ENCODE results near the gene DNASE1. TPM values are rescaled to one million over a fixed set of nuclear protein-coding genes. Genes with fewer than 3 reads are reported as not detected.

Gene DNASE1
- total RNA-seq, 1 experiment from 2014 or later: 26.0 TPM

DNA sequence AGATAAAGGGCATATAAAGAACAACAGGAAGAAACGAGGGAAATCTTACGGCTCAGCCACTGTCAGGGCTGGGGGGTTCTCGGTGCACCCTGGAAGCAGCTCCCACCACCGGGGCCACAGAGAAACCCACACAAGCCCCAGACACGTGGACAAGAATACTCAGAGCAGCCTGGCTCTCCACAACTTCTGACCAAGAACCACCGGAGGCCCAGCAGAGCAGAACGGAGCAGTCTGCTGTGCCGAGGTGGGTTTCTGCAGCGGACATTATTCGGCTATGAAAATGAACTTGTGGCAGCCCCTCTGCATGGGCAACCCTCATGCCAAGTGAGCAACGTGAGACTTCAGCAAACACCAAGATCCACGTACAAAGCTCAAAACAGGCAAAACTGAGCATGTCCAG lies 6.8 kb downstream of the DNASE1 start:
- CTCF ChIA-PET: no interaction called here
- Mint-ChIP-seq H3K9me3 (ENCODE audit: low read depth, unreplicated experiment) (no peaks in the 10 kb centered on the region), H3K36me3 (ENCODE audit: insufficient read depth, unreplicated experiment) (peaks cover 53% of the 10 kb centered on the region), H3K27ac (ENCODE audit: unreplicated experiment) (no peak overlapping the region), H3K4me1 (ENCODE audit: low read depth, unreplicated experiment) (no peaks in the 10 kb centered on the region), H3K27me3 (ENCODE audit: unreplicated experiment) (no peaks in the 10 kb centered on the region), H3K4me3 (ENCODE audit: low read depth, unreplicated experiment) (no peak overlapping the region)
- DNase-seq: no peak
- TF ChIP-seq, protein P1, sequence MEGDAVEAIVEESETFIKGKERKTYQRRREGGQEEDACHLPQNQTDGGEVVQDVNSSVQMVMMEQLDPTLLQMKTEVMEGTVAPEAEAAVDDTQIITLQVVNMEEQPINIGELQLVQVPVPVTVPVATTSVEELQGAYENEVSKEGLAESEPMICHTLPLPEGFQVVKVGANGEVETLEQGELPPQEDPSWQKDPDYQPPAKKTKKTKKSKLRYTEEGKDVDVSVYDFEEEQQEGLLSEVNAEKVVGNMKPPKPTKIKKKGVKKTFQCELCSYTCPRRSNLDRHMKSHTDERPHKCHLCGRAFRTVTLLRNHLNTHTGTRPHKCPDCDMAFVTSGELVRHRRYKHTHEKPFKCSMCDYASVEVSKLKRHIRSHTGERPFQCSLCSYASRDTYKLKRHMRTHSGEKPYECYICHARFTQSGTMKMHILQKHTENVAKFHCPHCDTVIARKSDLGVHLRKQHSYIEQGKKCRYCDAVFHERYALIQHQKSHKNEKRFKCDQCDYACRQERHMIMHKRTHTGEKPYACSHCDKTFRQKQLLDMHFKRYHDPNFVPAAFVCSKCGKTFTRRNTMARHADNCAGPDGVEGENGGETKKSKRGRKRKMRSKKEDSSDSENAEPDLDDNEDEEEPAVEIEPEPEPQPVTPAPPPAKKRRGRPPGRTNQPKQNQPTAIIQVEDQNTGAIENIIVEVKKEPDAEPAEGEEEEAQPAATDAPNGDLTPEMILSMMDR (IDR thresholded peaks at IDR 0.05; ENCODE audit: unreplicated experiment): no peak
- intact Hi-C loops (cut with micrococcal nuclease; ENCODE audit: unreplicated experiment): no loop called here
- no TSS peak for BruUV-seq (replicated peaks)

DNA sequence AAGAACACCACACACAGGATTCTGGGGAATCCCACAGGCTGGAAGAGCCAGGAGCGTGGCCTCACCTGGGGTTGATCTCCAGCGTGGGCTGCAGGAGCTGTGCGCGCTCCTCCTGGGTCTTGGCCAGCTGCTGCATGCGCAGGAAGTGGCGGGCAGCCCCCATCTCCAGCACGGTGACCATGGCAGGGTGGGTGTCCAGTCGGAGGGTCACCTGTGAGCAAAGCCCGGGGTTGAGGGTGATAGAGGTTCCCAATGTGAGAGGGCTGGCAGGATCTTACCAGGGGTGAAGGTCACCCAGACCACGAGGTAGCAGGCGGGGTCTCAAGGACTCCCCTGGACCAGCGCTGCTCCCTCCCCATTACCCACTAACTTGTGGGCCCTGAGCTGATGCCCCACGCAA lies 7.4 kb downstream of the DNASE1 start:
- Mint-ChIP-seq H3K27me3 (ENCODE audit: unreplicated experiment) (no peaks in the 10 kb centered on the region), H3K36me3 (ENCODE audit: insufficient read depth, unreplicated experiment) (peaks cover 55% of the 10 kb centered on the region), H3K9me3 (ENCODE audit: low read depth, unreplicated experiment) (no peaks in the 10 kb centered on the region), H3K4me3 (ENCODE audit: low read depth, unreplicated experiment) (no peak overlapping the region), H3K27ac (ENCODE audit: unreplicated experiment) (no peak overlapping the region), H3K4me1 (ENCODE audit: low read depth, unreplicated experiment) (no peaks in the 10 kb centered on the region)
- TF ChIP-seq, protein P1 (IDR thresholded peaks at IDR 0.05; ENCODE audit: unreplicated experiment): no peak
- intact Hi-C loops (cut with micrococcal nuclease; ENCODE audit: unreplicated experiment): no loop called here
- DNase-seq: no peak
- CTCF ChIA-PET: no interaction called here
- BruUV-seq (replicated peaks): no TSS peak

DNA sequence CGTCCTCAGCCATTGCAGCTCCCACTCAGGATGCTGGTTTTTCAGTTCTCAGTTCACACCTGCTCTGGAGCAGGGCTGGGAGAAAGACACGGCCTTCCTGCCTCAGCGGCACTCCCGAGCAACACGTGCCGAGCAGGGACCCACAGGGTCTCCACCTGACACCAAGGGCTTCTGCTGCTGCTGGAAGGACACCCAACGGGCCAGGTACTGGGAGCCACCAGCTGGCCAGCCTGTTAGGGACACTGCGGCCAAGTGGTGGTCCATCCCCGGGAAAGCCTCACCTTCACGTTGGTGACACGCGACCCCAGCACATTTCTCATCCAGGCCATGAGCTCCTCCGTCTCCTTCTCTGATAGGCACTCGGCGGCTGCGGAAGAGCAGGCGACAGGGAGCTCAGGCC lies 8.1 kb downstream of the DNASE1 start:
- TF ChIP-seq, protein P1 (IDR thresholded peaks at IDR 0.05; ENCODE audit: unreplicated experiment): no peak
- no TSS peak for BruUV-seq (replicated peaks)
- intact Hi-C loops (cut with micrococcal nuclease; ENCODE audit: unreplicated experiment): no loop called here
- Mint-ChIP-seq H3K4me3 (ENCODE audit: low read depth, unreplicated experiment) (no peak overlapping the region), H3K36me3 (ENCODE audit: insufficient read depth, unreplicated experiment) (peaks cover 53% of the 10 kb centered on the region), H3K9me3 (ENCODE audit: low read depth, unreplicated experiment) (no peaks in the 10 kb centered on the region), H3K4me1 (ENCODE audit: low read depth, unreplicated experiment) (no peaks in the 10 kb centered on the region), H3K27ac (ENCODE audit: unreplicated experiment) (no peak overlapping the region), H3K27me3 (ENCODE audit: unreplicated experiment) (no peaks in the 10 kb centered on the region)
- CTCF ChIA-PET: interaction anchor here (0.5 kb wide), 1 partner anchor 278 kb away, joined by 4 read pairs; no protein-coding TSS in a partner anchor
- DNase-seq: no peak

DNA sequence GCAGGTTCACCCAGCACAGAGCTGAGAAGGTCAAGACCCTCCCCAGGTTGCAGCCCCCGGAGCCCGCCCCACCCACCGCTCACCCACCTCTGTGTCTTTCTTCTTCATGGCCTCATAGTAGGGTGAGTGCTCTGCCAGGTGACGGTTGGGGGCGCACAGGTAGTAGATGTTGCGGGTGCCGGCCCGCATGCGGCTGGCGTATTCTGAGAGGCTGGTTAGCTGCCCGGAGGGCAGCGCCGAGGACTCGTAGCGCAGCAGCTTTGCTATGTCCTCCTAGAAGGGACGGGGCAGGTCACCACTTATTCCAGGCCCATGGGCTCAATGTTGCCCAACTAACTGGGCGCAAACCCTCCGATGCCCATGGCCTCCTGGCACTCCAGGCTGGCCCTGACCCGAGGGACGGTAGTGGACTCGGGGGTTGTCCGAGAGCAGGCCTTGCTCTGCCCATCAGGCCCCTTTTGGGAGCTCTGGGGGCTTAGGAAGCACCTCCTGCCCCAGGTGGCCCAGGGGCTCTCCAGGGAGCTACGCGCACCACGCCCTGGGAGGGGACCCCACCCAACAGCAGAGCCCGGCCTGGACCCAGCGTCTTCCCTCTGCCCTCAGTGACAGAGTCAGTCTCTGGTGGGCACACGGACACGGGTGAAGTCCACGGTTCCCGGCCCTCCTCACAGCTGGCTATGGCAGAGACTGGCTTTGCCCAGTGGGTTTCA lies 9.9 kb downstream of the DNASE1 start:
- Mint-ChIP-seq H3K4me3 (ENCODE audit: low read depth, unreplicated experiment) (no peak overlapping the region), H3K4me1 (ENCODE audit: low read depth, unreplicated experiment) (no peaks in the 10 kb centered on the region), H3K36me3 (ENCODE audit: insufficient read depth, unreplicated experiment) (peaks cover 56% of the 10 kb centered on the region), H3K27ac (ENCODE audit: unreplicated experiment) (no peak overlapping the region), H3K27me3 (ENCODE audit: unreplicated experiment) (no peaks in the 10 kb centered on the region), H3K9me3 (ENCODE audit: low read depth, unreplicated experiment) (no peaks in the 10 kb centered on the region)
- TF ChIP-seq, protein P1 (IDR thresholded peaks at IDR 0.05; ENCODE audit: unreplicated experiment): no peak
- DNase-seq: no peak
- no TSS peak for BruUV-seq (replicated peaks)
- CTCF ChIA-PET: interaction anchor here (0.6 kb wide), 1 partner anchor 647 kb away, joined by 5 read pairs; no protein-coding TSS in a partner anchor
- intact Hi-C loops (cut with micrococcal nuclease; ENCODE audit: unreplicated experiment): no loop called here
